Measurements from ENCODE around the gene L3MBTL4.

Gene L3MBTL4

DNA sequence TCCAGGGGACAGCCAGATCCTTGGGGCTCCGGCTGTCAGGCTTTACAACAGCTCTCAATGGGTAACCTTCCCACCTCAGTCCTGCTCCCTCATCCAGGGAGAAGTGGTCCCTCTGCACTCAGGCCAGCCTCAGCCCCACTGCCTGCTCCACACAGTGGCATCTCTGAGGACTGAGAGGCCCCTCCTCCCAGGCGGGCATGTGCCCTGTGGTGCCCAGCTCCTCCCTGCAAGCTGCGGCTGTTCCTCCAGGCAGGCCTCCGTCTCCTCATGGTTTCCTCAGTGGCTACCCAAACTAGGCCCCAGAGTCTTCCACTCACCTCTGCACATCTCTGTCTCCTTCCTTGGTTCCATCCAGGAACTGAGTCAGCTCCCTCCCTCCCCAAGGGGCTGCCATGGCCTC lies 437.7 kb downstream of the L3MBTL4 start:
- no peak for DNase-seq

DNA sequence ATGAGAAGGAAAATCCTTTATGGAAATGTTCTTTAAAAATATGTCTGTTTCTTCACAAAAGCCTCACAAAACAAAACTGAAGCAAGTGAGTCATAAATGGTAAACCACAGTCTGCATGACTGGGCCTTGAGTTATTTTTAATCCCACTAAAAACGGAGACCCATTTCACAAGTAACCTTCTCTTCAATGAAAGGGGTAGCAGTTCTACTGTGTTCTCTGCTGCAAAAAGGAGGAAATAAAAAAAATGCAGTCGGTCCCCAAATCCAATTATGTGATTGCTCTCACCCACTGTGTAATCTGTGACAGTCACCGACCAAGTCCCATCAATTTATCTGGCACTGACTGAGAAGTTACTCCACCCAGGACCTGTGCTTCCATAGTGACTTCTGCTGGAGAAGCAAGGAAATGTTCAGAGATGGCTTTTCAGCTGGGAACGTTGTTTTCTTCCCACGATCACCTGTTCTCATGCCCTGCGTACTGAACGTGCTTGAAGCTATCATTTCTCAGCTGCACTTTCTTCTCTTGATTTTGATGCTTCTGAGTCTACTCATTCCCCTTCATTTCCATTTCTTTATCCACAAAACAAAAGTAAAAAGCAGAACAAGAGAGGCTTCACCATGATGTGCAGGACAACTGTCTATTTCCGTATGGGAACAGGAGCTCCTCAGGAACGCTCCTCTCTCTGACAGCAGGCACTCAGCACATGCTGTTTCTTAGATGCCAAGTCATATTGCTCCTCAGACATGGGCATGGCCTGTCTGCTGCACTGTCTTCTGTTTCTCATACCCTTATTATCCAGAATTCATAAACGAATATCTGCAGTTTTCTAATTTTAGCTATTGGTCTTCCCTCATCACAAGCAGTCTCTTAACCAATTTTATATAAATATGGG lies 439.4 kb downstream of the L3MBTL4 start:
- no peak for DNase-seq

DNA sequence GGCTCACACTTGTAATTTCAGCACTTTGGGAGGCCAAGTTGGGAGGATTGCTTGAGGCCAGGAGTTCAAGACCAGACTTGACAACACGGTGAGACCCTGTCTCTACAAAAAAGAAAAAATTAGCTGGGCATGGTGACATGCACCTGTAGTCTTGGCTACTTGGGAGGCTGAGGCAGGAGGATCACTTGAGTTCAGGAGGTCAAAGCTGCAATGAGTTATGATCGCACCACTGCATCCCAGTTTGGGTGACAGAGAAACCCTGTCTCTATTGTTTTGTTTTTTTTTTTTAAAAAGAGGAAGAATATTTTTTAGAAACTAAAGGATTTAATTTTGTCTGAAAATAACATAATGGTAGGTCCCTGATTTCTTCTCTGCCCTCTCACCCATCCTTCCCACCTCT lies 440.0 kb downstream of the L3MBTL4 start:
- no peak for DNase-seq

DNA sequence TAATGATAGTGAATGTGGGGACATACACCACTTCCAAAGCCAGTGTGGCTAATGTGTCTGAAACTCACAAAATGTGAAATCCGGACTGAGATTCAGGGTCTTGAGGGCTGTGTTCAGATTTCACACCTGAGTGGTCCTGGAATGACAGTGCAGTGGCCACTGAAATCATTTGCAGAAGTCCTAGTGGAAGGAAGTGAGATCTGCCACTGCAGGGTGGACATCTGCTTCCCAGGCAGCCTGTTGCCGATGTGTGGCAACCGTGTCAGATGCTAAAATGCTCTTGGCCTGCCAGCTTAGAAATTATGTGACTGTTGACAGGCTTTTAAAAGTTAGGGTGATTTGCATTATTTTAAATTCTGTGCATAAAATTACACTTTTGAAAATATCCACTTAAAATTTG lies 441.6 kb downstream of the L3MBTL4 start:
- DNase-seq: no peak

DNA sequence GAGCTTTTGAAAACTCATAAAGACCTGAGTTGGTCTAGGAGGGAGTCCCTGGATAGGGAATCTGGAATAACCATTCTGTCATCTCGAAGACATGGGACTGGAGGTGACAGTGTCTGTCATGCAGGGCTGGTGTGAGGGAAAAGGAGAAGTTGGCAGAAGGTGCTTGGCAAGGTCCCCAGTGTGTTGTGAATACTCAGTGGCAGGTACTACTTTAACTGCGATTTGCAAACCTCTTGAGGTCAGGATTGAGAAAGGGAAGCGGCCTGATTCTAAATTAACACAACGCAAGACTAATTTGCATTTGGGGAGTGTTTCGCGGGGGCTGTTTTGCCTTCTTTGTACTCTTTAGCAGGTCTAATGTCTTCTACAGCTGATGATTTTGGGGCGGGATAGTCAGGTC lies 442.4 kb downstream of the L3MBTL4 start:
- no peak for DNase-seq

DNA sequence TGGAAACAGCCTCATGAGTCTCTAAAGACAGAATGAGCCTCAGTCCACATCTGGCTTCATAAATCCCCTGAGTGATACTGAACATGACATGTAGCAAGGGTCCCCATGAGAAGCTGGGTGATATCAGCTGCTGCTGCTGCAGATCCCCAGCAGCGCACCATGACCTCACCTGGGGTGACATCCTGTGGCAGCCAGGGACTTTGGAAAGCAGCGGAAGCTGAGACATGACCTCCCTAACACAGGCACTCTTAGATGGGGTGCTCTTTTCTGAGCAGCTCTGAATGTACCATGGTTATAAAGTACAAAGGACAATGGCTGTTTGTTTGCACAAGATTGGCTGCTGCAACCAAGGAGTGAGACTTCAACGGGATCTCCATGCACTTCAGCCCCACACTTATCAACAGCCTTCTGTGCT lies 444.7 kb downstream of the L3MBTL4 start:
- no peak for DNase-seq

DNA sequence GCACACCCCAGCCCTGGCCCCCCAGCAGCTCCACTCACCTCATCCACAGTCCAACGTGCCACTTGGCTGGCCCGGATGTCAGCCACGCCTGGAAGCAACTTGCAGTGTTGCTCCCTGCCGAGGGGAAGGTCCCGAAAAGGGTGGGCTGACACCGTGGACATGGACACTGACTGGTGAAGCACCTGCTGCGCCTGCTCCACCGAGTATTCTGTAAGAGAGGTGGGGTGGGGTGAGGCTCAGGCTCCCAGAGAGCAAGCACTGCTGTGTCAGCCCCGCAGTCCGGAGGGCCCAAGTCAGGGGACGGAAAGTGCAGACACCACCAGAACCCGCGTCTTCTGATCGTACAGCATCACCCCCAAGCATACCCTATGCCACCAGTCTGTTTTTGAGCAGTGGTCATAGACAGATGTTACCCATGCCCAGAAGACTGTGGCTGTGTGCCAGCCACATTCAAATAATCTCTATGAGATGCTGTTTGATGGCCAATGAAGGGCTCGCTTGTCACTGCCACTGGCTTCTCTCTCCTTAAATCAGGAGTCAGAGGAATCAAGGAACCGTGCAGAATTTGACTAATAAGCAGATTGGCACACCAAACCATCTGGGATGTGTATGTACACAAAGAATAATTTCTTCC lies 445.2 kb downstream of the L3MBTL4 start:
- DNase-seq: no peak

DNA sequence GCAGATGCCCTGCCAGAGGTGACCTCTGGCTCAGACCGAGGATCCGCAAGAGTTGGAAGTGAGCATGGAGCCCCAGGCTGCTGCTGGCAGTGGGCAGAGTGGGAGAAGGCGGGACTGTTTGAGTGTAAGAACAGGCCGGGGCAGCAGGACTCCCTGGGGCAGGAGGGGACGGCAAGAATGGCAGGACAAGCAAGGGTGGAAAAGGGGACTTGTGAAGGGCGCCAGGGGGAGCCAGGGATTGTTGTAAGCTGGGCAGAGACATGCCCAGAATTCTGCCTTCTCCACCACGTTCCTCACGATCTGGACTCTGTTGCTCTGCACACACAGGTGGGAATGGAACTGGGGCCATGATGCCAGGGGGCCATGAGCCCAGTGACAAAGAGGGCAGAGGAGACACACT lies 447.0 kb downstream of the L3MBTL4 start:
- no peak for DNase-seq

DNA sequence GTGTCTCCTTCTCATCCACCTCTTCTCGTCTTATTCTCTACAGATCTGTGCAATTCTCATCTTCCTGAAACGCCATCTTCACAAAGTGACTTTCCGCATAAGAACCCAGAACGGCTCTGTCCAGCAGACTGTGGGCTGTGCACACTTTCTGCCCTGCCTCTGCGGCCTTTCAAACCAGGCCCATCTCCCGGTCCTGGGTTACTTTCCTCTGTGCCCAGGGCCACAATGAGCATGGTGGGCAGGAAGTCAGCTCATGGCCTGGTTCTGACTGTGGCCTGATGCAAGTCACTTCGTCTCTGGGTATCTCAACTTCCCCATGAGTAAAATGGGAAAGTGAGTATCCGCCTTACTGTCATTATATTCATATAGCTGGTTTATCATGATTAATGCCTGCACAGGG lies 447.7 kb downstream of the L3MBTL4 start:
- DNase-seq: no peak

DNA sequence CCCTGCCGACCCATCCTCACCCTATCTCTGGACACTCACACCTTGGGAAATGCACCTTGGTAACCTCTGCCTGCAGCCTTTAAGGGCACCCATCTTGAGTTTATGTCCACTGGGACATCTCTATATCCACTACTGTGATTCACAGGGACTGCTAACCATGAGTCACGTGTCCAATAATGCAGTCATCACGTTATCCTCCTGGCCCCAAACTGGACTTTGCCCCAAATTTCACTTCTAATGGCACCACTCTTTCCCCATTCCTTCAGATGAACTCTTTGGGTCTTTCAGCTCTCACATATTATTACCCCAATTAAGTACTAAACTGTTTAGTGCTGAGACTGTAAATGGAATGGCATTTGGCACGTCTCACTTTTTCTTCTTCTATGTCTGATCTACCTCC lies 448.2 kb downstream of the L3MBTL4 start:
- no peak for DNase-seq

DNA sequence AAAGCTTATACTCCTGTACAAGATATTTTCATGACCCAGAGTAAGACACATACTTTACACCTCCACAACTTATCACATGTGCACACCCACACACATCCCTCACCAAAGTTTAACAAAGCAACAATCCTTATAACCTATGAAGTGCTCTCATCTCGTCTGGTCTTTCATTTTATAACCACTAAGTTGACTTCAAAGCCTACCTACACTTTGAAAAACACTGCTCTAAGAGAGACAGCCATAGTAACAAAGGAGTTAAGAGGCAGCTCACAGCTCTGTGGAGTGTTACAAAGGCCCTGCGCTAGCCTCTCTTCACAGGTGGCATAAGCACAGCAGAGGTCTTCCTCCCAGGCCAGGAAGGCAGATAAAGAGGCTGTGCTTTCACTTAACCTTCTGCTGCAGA lies 449.7 kb downstream of the L3MBTL4 start:
- DNase-seq: no peak

DNA sequence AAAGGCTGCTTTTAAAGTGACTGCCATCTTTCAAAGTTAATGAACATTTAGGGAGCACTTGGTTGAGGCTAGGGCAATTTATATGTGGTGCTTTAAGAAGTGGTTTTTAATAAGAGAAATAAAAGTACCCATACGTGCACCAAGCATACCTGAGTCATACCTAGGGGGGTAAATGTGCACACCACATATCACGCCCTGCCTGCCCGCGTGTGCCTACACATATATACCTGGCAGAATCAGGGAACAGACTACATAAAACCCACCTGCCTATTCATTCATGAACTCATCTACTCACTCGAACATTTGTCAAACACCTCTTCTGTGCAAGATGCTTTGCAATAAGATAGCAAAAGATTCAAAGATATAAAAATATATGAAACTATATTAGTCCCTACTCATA lies 450.1 kb downstream of the L3MBTL4 start:
- no peak for DNase-seq

DNA sequence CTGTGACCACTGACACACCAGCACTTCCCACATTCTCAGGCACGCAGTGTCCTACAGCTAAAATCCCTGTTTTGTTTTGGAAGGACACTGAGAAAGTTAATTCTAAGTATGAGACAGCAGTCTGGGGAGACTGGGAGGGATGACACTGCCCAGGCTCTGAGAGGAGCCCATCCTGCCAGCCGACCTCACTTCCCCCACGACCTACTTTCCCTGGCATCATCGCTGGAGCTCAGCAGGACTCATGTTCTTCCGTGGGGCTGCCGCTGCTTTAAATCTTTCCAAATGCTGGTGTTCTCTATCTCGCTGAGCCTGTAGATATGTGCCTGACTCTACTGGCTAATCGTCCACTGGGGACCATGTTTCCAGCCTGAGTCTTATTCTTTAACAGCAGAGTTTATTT lies 450.6 kb downstream of the L3MBTL4 start:
- no peak for DNase-seq

DNA sequence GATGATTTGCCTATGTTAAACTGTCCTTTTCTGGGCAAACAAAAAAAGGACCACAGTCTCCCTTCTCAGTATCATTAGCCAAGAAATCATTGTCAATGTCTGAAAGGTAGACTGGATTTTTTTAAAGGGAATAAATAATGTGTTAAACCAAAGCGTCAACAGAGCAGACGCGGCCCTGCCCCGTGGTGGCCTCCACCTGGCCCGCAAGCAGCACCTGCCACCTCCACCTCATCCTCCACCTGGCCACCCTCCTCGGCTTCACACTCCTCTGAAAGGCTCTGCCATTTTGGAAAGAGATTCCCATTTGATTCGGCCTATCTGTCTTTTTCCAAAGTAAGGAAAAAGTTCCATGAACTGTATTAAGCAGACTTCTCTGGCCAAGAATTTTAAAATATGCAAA lies 451.4 kb downstream of the L3MBTL4 start:
- no peak for DNase-seq

DNA sequence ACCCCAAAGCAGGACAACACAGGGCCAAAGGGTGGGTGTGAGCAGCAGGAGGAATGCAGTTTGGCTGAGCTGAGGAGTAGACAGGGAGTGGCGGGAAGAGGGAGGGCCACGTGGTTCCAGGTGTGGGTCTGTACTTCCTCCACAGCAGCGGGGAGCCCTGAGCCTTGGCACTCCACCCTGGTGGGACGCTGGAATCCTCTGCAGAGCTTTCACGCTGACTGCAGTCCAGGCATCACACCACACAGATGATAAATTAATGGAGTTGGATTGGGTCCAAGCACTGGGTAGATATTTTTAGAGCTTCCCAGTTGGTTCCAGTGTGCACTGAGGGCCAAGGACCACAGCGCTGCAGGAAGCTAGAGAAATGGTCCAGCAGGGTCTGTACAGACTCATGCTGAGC lies 452.3 kb downstream of the L3MBTL4 start:
- DNase-seq: no peak

DNA sequence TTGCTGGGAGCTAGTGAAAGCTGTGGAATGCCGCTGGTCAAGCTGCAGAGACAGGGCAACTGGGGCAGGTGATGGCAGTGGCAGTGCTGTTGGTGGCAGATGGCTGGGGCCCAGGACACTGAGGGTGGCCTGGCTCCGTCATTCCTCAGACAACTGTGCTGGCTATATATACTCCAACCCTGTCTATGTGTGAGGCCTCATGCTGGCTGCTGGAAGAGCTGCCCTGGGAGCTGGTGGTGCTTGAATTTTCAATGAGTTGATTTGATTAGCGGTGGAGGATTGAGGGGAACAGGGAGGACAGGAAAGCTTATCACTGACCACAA lies 452.9 kb downstream of the L3MBTL4 start:
- DNase-seq: no peak

DNA sequence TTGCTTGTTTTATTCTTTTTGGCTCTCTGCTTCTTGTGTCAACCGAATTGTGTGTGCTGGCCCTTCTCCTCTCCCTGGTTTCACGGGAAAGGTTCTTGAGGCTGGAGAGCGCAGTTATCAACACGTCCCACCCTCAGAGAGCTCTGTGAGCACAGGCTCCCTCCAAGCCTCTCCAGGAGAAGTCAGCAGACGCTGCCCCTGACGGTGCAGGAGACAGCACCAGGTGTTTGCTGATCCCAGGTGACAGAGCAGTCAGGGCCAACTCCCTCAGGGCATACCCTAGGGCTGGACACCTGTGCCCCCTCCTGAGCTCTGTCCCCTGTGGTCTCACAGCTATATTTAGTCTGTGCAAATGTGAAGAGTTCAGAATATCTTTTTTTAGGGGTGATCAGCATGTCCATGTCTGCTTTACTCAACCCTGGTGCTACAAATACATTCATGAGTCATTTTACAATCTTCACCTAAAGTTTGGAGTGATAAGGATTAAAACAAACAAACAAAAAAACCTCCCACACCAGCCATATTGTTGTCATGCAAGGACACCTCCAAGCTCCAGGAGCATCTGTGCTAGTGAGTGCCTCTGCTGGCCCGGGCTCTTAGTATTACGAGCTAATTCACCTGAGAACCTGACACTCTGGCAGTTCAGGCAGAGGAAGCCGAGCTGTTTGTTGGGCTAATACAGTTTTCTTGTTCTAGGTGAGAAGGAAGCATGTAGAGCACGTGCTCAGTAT lies 453.4 kb downstream of the L3MBTL4 start:
- no peak for DNase-seq

DNA sequence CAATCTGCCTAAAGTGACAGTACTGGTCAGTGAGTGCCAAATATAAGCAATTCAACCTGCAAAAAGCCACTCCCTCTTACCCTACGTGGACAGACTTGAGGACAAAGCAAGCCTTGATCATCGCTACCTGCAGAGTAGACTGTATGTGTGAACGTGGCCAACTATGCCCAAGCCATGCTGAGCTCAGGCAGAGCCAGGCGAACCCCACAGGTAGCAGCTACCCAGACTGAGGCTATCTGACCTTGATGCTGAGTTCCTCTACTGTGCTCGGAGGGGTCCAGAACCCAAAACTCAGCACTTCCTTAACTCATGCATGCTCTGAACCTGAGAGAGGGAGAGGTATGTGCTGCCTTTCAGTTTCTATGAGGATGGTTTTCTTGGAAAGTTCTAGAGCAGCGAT lies 455.9 kb downstream of the L3MBTL4 start:
- no peak for DNase-seq

DNA sequence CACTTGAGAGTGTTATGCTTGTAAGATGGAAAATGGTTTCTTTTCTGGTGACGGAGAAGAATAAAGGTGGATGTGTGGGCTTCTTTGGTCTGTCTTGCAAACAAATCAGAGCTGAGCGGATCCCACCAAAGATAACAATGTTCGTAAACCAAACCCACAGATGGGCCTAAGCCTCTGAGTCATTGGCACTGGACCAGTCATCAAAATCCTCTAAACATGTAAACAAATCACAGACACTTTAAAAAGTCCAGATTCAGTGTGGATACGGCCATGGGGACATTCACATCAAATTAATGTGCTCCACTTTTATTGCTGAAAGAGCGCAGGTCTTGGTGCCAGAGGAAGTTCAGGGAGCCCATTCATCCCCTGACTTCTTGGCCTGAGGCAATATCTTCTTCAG lies 458.9 kb downstream of the L3MBTL4 start:
- DNase-seq: no peak

DNA sequence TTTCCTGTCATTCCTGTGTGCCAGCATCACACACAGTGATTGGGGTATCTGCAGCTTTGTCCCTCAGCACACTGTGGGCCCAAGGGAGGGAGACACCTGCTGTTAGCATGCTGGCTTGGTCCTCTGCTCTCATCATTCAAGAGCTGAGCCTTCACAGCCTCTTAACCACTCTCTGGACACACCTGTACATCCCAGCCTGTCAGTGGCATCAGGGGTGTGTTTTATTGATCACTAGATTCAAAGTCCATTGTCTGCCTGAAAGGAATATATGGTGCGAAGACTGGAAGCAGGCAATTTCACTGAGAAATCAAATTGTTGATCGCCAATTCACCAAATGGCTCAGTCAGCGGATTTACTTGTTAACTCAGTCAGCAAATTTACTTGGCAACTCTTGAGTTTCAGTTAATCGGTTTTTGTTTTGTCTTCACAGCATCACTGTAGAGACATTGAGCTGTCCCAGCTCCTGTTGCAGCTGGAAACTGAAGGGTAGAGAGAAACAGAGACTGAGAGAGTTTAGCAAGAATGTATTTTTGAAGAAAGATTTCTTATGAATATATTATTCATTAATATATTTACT lies 463.1 kb downstream of the L3MBTL4 start:
- no peak for DNase-seq

DNA sequence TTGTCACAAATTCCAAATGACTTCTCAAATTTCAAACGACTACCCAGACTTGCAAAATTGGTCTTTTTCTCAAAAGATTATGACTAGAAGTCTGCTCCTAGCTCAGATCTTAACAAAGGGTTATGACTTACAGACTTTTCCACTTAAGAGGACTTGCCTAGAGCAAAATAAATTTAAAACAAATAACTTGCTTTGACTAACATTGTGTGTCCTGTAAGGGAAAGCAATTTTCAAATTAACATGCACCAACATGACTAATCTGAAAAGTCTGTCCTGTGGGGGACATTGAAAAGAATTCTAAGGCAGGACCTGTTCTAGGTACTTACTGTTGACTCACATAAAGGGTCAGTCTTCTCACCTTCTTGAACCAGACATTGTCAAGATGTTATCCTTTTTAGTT lies 465.9 kb downstream of the L3MBTL4 start:
- no peak for DNase-seq

DNA sequence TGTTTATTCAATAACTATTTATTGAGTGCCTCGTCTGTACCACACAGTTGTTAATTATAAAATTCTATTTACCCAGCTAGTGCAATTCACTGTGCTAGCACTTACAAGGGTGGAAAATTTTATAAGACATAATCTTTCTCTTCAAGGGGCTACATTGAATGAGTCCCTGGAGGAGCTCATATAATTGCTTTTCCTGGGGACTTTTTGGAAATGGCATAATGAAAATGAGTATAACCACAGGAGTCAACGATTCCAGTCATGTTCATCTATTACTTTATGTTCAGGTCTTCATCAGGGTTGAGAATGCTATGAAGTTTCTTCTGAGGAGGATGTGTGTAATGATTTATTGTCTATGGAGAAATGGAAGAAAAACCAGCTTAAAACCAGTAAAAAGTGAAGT lies 466.5 kb downstream of the L3MBTL4 start:
- DNase-seq: no peak

DNA sequence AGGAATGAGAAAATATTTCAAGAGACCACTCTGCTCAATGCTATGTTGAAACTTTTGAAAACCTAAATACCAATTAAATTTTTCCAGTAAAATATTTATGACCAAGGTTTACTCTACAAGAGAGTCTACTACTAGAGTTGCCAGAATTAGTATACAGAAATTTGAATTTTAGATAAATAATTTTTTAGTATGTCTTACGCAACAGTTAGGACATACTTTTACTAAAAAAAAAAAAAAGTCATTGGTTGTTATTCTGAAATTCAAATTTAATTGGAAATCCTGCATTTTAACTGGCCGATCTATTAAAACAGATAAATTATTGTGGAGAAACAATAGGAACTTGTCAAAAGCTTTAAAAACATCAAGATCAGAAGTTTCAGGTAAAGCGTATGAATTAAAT lies 470.3 kb downstream of the L3MBTL4 start:
- no peak for DNase-seq

DNA sequence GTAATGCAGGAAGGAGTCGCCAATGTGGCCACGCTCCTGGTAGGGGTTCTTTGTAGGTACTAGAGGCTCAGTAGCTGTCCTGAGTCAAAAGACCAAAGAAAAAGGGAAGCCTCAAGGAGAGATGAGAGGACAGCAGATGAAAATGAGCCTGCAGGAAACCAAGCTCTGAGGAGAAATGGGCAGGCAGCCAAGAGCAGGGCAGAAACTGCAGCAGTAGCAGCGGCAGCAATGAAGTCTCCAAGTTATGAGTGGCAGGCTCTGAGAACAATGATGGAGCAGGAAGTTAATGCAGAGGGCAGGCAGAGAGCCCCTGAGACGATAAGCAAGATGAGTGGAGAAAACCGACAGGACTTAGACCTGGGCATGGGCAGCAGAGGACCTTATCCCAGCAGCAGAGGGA lies 471.2 kb downstream of the L3MBTL4 start:
- DNase-seq: no peak
